M059J (cell line): ENCODE data around the gene DTX1. TPM values are rescaled to one million over a fixed set of nuclear protein-coding genes. Genes with fewer than 3 reads are reported as not detected.

ENCODE experiments used
- DNase-seq: peaks from one replicate; pipeline ENCODE4 v3.0.0-alpha.2; 2012; ENCODE audit warnings: low read depth
- total RNA-seq: library from RNA; depleted of rRNA; stranded (reverse); fragments of >200 nt; shearing (Covaris generic); gene quantifications from 2 replicates; pipeline ENCODE4 v1.2.3, GENCODE V29; 2014

The DTX1 gene
- total RNA-seq, 1 experiment from 2014 or later, result not detected

DNA sequence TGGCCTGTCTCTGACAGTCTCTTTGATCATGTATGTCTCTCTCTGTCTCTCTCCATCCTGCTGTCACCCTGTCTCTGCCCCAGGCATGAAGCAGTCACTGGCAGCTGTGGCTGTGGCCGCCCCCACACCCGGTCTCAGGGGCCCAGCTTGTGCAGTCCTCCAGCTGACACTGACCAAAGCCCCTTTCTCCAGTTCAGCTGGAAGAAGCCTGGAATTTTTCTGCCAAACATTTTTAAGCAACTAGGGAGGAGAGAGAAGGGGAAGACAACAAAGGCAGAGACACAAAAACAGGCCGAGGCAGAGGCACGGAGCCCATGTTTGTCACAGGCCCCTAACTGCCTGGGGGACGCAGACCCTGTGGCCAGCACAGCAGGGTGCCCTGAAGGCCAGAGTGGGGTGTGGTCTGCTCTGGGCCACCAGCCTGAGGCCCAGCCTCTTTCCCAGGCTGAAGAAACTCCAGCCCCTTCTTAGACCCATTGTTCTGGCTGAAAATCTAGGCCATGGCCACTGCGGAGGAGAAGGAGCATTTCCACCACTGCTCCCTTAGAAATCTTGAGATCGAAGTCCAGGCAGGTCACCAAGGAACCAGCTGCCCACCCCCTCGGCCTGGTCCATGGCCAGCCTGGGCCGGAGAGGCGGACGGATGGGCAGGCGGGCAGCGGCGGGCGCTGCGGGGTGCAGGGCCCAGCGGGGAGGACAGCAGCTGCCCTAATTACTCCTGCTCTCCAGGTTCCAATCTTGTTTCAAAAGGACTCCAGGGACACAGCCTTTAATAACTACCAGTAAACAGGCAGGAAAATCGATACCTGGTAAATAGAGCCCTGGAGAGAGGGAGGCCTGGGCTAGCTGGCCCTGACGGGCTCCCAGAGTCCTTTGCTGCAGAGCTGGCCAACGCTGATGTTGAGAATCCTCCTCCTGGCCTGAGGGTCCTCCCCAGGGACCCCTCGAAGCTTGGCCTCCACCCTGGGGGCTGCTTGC is 14.9 kb downstream of the DTX1 start:
- no peak for DNase-seq

DNA sequence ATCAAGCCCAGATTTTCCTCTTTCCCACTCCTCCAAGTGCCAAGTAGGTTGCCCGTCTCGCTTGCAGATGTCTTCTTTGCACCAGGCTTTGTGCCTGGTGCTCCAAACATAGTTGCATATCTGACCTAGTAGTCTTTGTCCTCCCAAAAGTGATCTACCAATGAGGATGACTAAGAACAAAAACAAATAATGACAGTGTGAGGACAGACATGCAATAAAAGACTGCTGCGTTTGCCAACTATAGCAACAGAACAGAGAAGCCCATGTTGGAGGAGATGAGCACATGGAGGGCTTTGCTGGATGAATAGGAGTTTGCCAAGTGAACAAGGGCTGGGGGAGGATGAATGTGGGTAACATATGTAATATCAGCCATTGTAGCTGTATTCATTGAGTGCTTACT is 15.6 kb downstream of the DTX1 start:
- DNase-seq, result peak; percentile 30

DNA sequence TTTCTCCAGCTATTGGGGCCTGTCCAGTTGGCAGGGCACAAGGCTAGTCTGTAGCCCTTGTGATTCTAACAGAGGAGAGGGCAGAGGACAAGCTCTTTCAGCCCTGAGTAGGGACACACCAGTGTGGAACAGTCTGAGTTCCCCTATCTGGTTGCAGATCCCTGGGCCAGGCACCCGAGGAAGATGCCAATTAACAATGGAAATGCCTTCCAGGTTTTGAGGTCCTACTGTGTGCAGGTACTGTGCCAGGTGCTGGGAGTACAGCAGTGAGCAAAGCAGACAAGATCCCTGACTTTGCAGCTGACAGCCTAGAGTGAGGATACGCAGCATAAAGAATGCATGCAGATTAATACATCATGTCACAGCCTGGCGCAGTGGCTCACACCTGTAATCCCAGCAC is 17.1 kb downstream of the DTX1 start:
- no peak for DNase-seq

DNA sequence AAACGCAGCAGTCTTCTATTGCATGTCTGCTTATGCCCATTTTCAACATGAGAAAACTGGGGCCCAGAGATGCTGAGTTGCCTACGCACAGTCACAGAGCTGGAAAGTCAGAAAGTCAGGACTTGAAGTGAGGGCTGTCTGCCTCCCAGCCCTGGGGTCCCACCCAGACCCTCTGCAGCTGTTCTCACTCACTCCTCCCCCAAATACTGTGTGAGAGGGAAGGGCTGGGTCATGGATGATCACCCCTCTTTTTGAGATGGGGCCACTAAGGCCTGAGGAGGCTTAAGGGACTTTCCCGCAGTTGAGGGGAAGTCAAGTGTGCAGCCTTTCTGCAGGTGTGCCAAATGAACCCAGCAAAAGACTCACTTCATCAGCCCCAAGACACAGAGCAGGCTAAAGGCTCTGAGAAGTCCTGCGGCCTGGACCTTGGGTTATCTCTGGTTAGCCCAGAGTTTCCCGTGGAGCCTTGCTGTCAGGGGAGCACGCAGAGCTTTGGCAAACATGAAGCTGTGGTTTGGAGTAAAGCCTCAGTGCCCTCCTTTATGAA is 18.7 kb downstream of the DTX1 start:
- no peak for DNase-seq

DNA sequence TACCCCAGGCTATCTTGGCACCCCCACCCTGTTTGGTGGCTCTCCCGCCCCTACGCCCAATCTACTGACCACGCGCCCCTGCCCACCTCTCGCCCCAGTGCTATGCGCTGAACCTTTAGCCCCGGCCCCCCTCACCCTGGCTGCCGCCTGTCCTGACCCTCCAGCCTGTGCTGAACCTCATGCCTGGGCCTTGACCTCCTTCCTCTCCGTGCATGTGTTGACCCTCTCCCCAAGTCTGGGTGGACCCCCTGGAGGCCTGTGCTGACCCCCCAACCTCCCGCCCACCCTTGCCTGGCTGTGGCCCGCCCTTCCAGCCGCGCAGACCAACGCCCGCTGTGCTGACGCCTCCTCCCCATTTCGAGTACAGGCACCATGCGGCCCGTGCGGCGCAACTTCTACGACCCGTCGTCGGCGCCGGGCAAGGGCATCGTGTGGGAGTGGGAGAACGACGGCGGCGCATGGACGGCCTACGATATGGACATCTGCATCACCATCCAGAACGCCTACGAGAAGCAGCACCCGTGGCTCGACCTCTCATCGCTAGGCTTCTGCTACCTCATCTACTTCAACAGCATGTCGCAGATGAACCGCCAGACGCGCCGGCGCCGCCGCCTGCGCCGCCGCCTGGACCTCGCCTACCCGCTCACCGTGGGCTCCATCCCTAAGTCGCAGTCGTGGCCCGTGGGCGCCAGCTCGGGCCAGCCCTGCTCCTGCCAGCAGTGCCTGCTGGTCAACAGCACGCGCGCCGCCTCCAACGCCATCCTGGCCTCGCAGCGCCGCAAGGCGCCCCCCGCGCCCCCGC is 20.7 kb downstream of the DTX1 start:
- DNase-seq, result no peak

DNA sequence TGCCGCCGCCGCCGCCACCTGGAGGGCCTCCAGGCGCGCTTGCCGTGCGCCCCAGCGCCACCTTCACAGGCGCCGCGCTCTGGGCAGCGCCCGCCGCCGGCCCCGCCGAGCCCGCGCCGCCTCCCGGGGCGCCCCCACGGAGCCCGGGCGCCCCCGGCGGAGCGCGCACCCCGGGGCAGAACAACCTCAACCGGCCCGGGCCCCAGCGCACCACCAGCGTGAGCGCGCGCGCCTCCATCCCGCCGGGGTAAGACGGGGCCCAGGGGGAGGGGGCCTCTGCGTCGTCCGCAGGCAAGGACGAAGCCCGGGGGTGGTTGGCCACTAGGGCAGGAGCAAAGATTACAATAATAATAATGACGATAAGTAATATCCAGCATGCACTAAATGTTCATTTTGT is 21.3 kb downstream of the DTX1 start:
- no peak for DNase-seq

DNA sequence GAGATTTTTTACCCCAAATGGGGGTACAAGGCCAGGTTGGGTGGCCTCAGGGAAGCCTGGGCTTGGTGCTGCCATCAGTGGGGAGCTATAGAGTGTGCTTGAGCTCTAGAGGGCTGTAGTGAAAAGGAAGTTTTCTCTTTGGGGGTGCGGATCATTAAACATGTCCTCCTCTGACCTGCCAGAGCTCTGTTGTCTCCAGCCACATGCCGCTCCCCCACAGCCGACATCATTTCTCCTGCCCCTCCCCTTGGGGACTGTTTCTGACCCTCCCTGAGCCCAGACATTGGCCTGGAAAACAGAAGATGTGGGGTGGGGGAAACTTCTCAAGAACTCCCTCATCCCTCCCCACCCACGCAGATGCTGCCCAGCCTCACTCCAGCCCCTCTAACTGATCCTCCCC is 25.3 kb downstream of the DTX1 start:
- no peak for DNase-seq

DNA sequence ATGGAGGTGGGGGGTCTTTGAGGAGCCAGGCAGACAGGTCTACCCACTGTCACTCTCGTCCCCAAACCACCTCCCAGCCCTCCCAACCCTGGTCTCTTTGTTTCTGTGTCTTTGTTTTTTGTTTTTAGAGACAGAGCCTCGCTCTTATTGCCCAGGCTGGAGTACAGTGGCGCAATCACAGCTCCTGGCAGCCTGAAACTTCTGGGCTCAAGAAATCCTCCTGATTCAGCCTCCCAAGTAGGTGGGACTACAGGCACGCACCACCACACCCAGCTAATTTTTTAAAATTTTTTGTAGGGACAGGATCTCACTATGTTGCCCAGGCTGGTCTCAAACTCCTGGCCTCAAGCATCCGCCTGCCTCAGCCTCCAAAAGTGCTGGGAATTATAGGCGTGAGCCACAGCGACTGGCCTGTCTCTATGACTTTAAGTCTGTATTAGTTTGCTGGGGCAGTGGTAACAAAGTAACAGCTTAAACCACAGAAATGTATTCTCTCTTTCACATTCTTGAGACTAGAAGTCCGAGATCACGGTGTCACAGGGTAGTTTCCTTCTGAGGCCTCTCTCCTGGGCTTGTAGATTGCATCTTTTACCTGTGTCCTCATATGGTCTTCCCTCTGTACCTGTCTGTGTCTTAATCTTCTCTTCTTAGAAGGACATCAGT is 26.1 kb downstream of the DTX1 start:
- peak; percentile 11 for DNase-seq

DNA sequence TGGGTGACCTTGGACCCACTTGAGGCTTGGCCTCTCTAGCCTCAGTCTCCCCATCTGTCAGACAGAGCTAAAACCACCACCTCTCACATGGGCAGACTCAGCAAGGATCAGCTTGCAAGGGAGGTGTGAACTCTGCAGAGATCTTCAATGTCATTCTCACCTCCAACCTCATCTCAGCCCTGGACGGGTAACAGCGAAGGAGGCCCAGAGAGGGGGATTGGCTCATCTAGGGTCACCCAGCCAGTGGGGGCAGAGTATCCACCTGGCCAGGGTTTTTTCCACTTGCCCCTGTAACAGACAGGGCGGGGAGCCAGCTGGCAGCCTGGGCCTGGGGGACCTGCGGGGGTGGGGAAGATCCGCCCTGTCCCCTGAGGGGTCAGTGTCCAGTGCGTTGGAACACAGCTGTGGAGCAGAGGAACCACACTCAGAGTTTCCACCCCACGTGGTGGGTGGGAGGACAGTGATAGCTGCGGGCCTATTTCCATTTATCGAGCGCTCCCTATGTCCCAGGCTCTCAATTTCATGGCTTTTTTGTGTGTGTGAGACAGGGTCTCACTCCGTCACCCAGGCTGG is 27.4 kb downstream of the DTX1 start:
- DNase-seq, result no peak

DNA sequence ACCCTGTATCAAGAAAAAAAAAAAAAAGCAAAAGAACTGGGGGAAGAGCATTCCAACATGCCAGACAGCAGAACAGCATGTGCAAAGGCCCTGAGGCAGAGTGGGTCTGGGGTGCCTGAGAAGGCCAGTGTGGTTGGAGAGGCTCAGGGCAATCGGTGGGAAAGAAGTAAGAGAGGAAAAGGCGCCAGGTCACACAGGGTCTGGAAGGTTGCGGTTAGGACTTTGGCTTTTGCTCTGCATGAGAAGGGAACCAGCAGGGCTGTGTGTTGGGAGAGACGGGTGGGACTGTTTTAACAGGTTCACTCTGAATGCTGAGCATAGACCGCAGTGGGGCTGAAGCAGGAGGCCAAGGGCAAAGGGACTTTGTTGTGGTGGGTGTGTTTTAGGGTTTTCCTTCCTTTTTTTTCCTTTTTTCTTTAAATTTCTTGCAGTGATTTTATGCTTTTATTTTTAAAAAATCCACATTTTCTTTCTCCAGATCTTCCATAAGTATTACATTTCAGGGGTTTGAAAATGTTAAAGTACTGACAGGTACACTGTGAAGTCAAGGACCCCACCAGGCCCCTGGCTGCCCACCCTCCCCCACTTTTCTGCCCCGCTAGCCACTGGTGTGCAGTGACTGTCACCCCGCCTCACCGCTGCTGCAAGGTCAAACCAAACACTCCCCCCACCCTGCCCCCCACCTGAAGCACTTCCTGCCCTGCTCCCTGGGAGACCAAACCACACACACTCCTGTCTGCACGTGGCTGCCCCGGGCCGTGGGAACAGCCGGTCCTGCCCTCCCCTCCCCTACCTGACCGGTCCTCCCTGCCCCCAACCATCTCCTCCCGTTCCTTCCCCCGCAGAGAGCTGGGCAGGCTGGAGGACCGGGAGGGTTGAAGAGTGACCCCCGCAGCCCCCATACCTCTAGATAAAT is 30.0 kb downstream of the DTX1 start:
- peak; percentile 69 for DNase-seq

DNA sequence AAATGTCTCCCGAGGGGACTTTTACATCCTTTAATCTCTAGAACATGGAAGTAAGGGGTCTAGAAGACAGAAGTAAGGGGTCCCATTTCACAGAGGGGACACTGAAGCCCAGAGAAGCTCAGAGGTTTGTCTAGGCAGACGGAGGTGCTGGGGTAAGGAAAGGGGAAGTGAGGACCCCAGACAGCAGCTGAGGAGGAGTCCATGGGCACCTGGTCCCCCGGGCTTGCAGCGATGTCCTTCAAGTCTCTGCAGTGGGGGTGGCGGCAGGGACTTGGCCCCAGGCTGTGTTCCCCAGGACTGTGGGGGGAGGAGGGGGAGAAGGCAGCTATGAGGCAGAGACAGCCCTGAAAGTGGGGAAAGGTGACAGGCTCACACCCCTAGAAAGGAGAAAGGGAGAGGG is 30.7 kb downstream of the DTX1 start:
- no peak for DNase-seq

DNA sequence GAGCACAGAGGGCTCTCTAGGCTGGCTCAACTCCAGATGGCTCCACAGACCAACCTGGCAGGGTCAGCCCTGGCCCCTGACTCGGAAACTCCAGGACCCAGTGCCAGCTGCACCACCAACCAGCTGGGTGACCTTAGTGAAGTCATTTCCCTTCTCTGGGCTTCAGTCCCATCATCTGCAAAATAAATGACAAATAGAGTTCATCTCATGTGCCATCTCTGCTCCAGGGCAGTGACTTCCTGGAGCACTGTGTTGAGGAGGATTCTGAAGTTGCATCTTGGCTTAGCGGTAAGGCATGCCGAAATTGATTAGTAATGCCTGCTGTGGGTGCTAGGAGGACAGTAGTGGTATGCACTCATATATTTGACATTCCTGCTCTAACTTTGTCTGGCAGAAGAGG is 31.5 kb downstream of the DTX1 start:
- DNase-seq, result peak; percentile 14

DNA sequence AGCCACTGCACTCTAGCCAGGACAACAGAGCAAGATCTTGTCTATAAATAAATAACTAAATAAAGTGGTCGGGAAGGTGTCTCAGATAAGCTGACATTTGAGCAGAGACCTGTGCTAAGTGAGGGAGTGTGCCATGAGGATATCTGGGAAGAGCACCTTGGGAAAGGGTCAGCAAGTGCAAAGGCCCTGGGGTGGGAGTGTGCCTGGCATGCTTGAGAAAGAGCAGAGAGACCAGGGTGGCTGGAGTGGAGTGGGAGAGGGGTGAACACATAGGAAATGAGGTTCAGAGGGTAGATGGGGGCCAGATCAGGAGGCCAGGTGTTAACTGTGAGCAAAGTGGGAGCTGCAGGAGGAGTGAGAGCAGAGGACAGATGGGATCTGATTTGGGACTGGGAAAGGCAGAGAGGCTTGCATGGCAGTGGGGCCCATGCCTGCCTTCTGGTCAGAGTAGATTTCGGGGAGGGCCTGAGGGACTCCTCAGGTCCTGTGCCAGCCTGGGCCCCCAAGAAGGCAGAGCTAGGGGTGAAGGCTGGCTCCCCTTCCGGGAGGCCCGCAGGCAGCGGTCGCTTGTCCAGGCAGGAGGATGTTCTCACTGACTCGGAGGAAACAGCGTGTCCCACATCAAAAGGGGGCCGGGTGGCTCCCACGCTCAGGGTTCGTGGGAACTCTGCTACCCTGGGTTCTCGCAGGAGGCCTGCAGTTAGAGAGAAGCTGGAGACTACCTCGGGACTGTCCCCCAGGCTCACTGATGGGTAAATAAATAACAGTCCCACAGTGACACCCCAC is 32.6 kb downstream of the DTX1 start:
- DNase-seq, result no peak

DNA sequence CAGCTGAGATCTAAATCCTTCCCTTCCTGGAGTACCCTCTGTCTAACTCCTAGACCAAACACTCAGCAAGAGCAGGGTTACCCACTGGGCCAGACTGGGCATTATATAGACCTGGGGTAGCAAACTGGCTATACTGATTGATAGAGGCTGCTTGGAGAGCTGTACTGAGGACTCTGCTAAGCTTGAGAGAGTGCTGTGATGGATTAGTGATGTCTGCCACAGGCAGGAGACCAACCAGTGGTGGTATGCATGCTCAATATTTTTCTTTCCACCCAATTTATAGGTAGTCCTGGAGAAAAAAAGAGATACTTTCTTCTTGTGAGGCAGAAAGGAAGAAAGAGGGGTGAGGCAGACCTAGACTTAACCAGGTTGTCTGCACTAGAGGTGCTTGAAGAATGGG is 33.3 kb downstream of the DTX1 start:
- DNase-seq, result no peak

DNA sequence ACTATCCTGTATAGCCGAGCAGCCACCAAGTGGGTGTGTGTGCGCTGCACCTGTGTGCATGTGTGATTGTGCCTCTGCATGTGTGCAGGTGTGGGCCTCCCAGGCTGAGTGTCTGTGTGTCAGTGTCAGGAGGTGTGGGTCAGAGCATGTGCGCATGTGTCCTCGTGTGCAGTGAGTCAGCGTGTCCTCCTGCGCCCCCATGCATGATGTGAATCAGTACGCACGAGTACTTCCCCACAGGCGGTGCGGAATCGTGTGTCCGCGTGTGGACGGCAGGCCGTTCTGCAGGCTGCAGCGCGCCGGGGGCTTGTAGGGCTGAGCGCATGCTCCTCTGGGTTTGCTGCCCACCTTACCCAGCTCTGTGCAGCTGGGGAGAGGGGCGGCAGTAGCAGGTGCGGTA is 34.2 kb downstream of the DTX1 start:
- peak; percentile 32 for DNase-seq

DNA sequence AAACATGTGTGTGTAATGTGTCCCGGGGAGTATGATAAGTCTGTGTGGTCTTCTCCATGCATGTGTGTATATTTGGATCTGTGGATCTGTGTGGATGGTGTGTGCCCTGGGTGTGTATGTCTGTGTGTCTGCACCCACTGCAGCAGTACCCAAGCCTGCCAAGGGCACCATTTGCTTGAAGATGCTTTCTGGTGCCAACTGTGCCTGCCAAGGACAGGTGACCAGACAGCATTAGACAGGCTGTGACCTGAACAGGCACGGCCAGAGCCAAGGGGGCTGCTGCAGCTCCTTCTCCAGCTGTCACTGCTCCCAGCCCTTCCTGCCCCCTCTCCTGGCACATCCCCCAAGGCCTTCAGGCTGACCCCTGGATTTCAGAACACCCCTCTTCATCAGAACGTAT is 35.0 kb downstream of the DTX1 start:
- DNase-seq, result no peak

DNA sequence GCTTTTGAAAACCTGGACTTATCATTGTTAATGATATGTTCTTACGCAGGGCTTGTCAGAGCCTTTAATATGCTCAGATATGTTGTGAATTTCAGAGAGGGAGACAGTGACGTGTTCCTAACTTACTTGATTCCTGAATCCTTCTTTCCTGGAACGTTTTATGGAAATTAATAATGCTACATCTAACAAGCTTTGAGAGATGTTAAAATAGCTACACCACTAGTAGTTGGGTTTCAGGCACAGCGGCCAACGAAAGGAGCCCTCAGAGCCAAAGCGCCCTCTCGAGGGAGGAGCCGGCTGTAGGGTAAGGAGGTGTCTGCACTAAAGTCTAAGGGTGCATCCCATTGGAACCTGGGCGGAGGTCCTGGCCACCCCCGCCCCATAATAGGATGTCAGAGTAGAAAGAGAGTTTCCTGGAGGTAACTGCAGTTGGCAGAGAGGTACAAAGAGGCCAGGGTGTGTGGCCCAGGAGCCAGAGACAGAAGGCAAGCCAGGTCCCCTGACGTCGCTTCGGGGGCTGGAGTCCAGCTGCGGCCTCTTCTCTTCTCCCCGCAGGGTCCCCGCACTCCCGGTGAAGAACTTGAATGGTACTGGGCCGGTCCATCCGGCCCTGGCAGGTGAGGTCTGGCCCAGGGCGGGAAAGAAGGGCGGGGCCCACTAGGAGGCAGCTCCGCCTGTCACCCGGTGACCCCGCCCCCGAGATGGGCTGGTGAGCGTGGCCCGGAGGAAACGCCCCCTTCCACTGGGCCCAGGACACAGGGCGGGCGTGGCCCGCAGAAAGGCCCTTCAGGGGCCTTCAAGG is 36.3 kb downstream of the DTX1 start:
- DNase-seq, result no peak

DNA sequence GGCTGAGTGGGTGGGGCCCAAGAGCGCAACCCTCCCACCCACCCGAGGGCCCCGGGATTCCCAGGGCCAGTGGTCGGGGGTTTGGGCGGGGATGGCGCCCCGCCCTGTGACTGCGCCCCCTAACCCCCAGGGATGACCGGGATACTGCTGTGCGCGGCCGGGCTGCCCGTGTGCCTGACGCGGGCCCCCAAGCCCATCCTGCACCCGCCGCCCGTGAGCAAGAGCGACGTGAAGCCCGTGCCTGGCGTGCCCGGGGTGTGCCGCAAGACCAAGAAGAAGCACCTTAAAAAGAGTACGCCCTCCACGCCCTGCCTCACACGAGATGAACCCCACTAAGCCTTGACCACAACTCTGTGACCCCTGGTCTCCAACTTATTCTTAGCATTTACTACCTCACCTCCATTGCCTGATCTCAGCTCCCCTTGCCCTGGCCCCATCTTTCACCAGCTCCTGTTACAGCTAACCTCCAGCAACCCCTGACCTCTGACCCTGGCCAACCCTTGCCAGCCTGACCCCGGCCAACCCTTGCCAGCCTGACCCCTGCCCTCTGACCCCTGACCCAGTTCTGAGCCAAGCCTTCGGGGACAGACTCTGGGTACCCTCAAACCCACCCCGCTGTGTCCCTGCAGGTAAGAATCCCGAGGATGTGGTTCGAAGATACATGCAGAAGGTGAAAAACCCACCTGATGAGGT is 37.0 kb downstream of the DTX1 start:
- no peak for DNase-seq
